ENCODE measurements around the gene CST8. TPM values are rescaled to one million over a fixed set of nuclear protein-coding genes. Genes with fewer than 3 reads are reported as not detected.
"Not testable (repeated sequence)": the region's sequence is repeated elsewhere in the genome, so short reads cannot be mapped to it uniquely, and the experiment has no call there.

CST8 gene
- total and polyA plus RNA-seq, 2 of the 4 experiments (the other 2 are of a cell fraction): not detected

DNA sequence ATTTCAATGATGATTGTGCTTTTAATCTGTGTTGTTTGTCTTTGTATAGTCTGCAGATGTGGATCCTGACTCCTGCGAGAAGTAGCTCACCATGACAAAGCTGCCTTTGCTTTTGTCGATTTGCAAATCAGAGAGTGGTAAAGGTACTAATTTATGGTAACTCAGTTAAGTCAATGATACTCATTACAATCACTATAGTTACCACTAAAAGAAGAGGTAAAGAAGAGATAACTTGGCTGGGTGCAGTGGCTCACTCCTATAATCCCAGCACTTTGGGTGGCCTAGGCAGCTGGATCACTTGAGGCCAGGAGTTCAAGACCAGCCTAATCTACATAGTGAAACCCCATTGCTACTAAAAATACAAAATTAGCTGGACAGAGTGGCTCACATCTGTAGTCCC is 17.6 kb upstream of the CST8 start:
- H4K20me1 ChIP-seq (ENCODE audit: insufficient read depth, low read length); H2AK9ac ChIP-seq (replicated peaks; ENCODE audit: low read depth, low read length, poor library complexity); H2BK120ac ChIP-seq (ENCODE audit: low read depth, low read length); H4K91ac ChIP-seq (ENCODE audit: insufficient read depth, low read depth, low read length); H3K9ac ChIP-seq (ENCODE audit: low read depth, low read length); H3K36me3 ChIP-seq (ENCODE audit: control insufficient read depth, insufficient read depth, low read length); dilution Hi-C loops (cut with HindIII; ENCODE audit: low sequenced_read_pairs, unreplicated experiment); BruUV-seq (replicated peaks); H2AK5ac ChIP-seq (ENCODE audit: low read depth, low read length); ATAC-seq (ENCODE audit: low read depth); CTCF ChIA-PET; in situ Hi-C loops (cut with MboI; ENCODE audit: low sequenced_read_pairs); H3K4ac ChIP-seq (ENCODE audit: low read depth, low read length); H3K18ac ChIP-seq (ENCODE audit: low read depth, low read length); H3K23ac ChIP-seq (ENCODE audit: low read depth, low read length); intact Hi-C loops (cut with micrococcal nuclease); H3K56ac ChIP-seq (ENCODE audit: extremely low read depth, insufficient read depth, low read length); H3K9me3 ChIP-seq (ENCODE audit: control insufficient read depth, insufficient read depth, low read length); H3K79me1 ChIP-seq (ENCODE audit: low read depth in 1 of 2, low read length in 2 of 2); H4K8ac ChIP-seq (ENCODE audit: low read depth in 2 of 2, low read length in 2 of 2); H2AFZ ChIP-seq (replicated peaks; ENCODE audit: low read length, poor library complexity); H3K4me1 ChIP-seq (ENCODE audit: control insufficient read depth, insufficient read depth, low read length); H3K4me3 ChIP-seq (ENCODE audit: insufficient read depth, low read depth, low read length); DNase-seq; POLR2A ChIA-PET (ENCODE audit: unreplicated experiment); H2BK15ac ChIP-seq (ENCODE audit: low read depth, low read length); H3K27me3 ChIP-seq (ENCODE audit: control insufficient read depth, insufficient read depth, low read length); H2BK20ac ChIP-seq (ENCODE audit: low read depth, low read length); H3K4me2 ChIP-seq (ENCODE audit: low read depth, low read length); H2BK5ac ChIP-seq (ENCODE audit: low read depth, low read length, poor library complexity, severe bottlenecking); H4K5ac ChIP-seq (ENCODE audit: low read depth, low read length); H3K9me1 ChIP-seq (ENCODE audit: insufficient read depth, low read length); H3K14ac ChIP-seq (replicated peaks; ENCODE audit: low read depth, low read length); H3K27ac ChIP-seq (ENCODE audit: insufficient read depth, low read length): not testable (repeated sequence)
- WGBS, 2 experiments (ENCODE audit: extremely low coverage in 2 of 2, insufficient read length in 1 of 2): no CpG with 5 or more reads among the region's 2 CpGs
